Parathyroid adenoma (tissue), 2 donors: ENCODE results near the gene ALDH1L1.

Experiments
- H2AFZ ChIP-seq: fragments of 300-600 bp; sonication (generic); one replicate; pipeline ENCODE4 v1.7.0; 2017; ENCODE audit warnings: antibody characterized with exemption, mild to moderate bottlenecking
- H3K27ac ChIP-seq: fragments of 300-600 bp; sonication (generic); one replicate; pipeline ENCODE4 v1.7.0; 2017
- H3K27me3 ChIP-seq: fragments of 300-600 bp; sonication (generic); one replicate; pipeline ENCODE4 v1.7.0; 2017; ENCODE audit warnings: low read length; ENCODE audit not compliant: control insufficient read depth, insufficient read depth
- H3K36me3 ChIP-seq: fragments of 300-600 bp; sonication (generic); one replicate; pipeline ENCODE4 v1.7.0; 2017; ENCODE audit warnings: low read length; ENCODE audit not compliant: control insufficient read depth, insufficient read depth
- H3K4me1 ChIP-seq: fragments of 300-600 bp; sonication (generic); one replicate; pipeline ENCODE4 v1.7.0; 2017; ENCODE audit warnings: control low read depth
- H3K4me2 ChIP-seq: fragments of 300-600 bp; sonication (generic); one replicate; pipeline ENCODE4 v1.7.0; 2017; ENCODE audit warnings: low read length
- H3K4me3 ChIP-seq: fragments of 300-600 bp; sonication (generic); one replicate; pipeline ENCODE4 v1.7.0; 2017; ENCODE audit warnings: low read depth, low read length
- H3K79me2 ChIP-seq: fragments of 300-600 bp; sonication (generic); one replicate; pipeline ENCODE4 v1.7.0; 2017; ENCODE audit warnings: control low read depth
- H3K9ac ChIP-seq: fragments of 300-600 bp; sonication (generic); one replicate; pipeline ENCODE4 v1.7.0; 2017; ENCODE audit warnings: mild to moderate bottlenecking
- H3K9me3 ChIP-seq: fragments of 300-600 bp; sonication (generic); one replicate; pipeline ENCODE4 v1.7.0; 2017; ENCODE audit warnings: low read length; ENCODE audit not compliant: control insufficient read depth
- TF ChIP-seq, protein P1 (sequence below): fragments of 300-600 bp; sonication (generic); IDR thresholded peaks from one replicate; pipeline ENCODE4 v1.7.0; 2017; ENCODE audit warnings: antibody characterized with exemption, mild to moderate bottlenecking
- donor health status: primary hyperparathyroidism.

ALDH1L1 gene

GRCh38 chr3:126180477-126181397 is at the start of gene ALDH1L1:
Gene ALDH1L1 (minus strand): TSS chr3:126180586. CDS start chr3:126160979, 19,607 bp downstream.
- peak within 1 kb of the TSS; percentile 89 for H2AFZ ChIP-seq
- peak within 1 kb of the TSS; percentile 94 for H3K4me2 ChIP-seq
- no peaks in the 10 kb centered on the region for H3K36me3 ChIP-seq
- no peak within 1 kb of the TSS for H3K27ac ChIP-seq
- H3K4me1 ChIP-seq = no peaks in the 10 kb centered on the region
- H3K27me3 ChIP-seq = no peaks in the 10 kb centered on the region
- H3K4me3 ChIP-seq = peak within 1 kb of the TSS; percentile 72
- no peaks in the 10 kb centered on the region for H3K9me3 ChIP-seq
- H3K9ac ChIP-seq = no peak within 1 kb of the TSS
- TF ChIP-seq, protein P1, sequence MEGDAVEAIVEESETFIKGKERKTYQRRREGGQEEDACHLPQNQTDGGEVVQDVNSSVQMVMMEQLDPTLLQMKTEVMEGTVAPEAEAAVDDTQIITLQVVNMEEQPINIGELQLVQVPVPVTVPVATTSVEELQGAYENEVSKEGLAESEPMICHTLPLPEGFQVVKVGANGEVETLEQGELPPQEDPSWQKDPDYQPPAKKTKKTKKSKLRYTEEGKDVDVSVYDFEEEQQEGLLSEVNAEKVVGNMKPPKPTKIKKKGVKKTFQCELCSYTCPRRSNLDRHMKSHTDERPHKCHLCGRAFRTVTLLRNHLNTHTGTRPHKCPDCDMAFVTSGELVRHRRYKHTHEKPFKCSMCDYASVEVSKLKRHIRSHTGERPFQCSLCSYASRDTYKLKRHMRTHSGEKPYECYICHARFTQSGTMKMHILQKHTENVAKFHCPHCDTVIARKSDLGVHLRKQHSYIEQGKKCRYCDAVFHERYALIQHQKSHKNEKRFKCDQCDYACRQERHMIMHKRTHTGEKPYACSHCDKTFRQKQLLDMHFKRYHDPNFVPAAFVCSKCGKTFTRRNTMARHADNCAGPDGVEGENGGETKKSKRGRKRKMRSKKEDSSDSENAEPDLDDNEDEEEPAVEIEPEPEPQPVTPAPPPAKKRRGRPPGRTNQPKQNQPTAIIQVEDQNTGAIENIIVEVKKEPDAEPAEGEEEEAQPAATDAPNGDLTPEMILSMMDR = no peak
- H3K79me2 ChIP-seq = no peaks in the 10 kb centered on the region

GRCh38 chr3:126226374-126226773 is 46.0 kb upstream of the ALDH1L1 start:
- Histone ChIP-seq H3K27ac (no peak overlapping the region), H3K27me3 (no peaks in the 10 kb centered on the region), H3K36me3 (no peaks in the 10 kb centered on the region)

GRCh38 chr3:126216416-126216815 is 36.0 kb upstream of the ALDH1L1 start:
- H2AFZ ChIP-seq = no peak overlapping the region

More at GRCh38 chr3:126226374-126226773, 46.0 kb upstream of the ALDH1L1 start:
- TF ChIP-seq, protein P1 = no peak
- Histone ChIP-seq H3K4me1 (no peaks in the 10 kb centered on the region), H3K4me3 (no peak overlapping the region), H3K79me2 (no peaks in the 10 kb centered on the region), H2AFZ (no peak overlapping the region), H3K4me2 (no peak overlapping the region), H3K9ac (no peak overlapping the region), H3K9me3 (no peaks in the 10 kb centered on the region)

DNA sequence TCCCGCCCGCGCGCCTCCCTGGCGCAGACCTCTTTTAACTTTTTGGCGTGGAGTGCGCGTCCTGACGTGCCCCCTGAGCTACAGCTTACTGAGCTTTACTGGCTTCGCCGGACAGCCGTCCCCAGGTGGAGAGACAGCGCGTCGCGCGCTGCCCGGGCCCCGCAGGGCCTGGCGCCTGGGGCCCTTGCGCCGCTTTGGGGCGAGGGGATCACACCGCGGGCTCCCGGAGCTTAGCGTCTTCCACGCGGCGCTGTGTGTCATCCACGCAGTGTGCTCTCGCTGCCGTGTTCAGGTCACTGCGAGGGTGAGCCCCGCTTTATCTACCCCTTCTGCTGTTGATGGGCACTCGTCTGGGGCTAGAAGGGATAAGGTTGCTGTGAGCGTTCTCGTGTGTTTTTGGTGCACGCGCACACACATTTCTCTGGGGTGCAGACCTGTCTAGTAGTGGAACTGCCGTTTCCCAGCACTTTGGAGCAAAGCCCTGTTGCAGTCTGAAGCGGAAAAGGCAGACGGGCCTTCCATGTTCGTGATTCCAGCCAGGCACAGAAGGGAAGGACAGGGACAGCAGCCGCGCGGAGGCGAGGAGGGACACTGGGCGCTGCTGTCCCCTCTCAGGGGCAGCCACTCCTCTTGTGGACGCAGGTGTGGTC is 33.1 kb upstream of the ALDH1L1 start:
- Histone ChIP-seq H3K4me3 (peak overlapping the region; percentile 48), H3K4me2 (peak overlapping the region; percentile 69), H2AFZ (peak overlapping the region; percentile 85), H3K36me3 (no peaks in the 10 kb centered on the region), H3K9me3 (no peaks in the 10 kb centered on the region), H3K27me3 (no peaks in the 10 kb centered on the region), H3K79me2 (no peaks in the 10 kb centered on the region), H3K27ac (no peak overlapping the region), H3K4me1 (no peaks in the 10 kb centered on the region), H3K9ac (no peak overlapping the region)
- TF ChIP-seq, protein P1 = no peak

More at GRCh38 chr3:126216416-126216815, 36.0 kb upstream of the ALDH1L1 start:
- Histone ChIP-seq H3K27me3 (no peaks in the 10 kb centered on the region), H3K9ac (no peak overlapping the region), H3K27ac (no peak overlapping the region), H3K9me3 (no peaks in the 10 kb centered on the region), H3K4me1 (no peaks in the 10 kb centered on the region), H3K4me2 (no peak overlapping the region), H3K4me3 (no peak overlapping the region), H3K79me2 (no peaks in the 10 kb centered on the region), H3K36me3 (no peaks in the 10 kb centered on the region)
- TF ChIP-seq, protein P1 = no peak
